ENCODE results near the gene FMN1.

The FMN1 gene

GRCh38 chr15:32928876-32929275, 265.6 kb downstream of the FMN1 start:
- no peak for DNase-seq (ENCODE audit: low spot score)

- no peak for DNase-seq (ENCODE audit: low spot score)
These were observed 267.4 kb downstream of the FMN1 start for GRCh38 chr15:32927124-32927523.

GRCh38 chr15:32923176-32923575, 271.3 kb downstream of the FMN1 start:
- DNase-seq (ENCODE audit: low spot score), result no peak

- no peak for DNase-seq (ENCODE audit: low spot score)
These were observed 272.0 kb downstream of the FMN1 start for GRCh38 chr15:32922541-32922940.

GRCh38 chr15:32919749-32920414, 274.6 kb downstream of the FMN1 start:
- peak; percentile 17 for DNase-seq (ENCODE audit: low spot score)

GRCh38 chr15:32918547-32918946, 276.0 kb downstream of the FMN1 start:
- no peak for DNase-seq (ENCODE audit: low spot score)

GRCh38 chr15:32910839-32911238, 283.7 kb downstream of the FMN1 start:
- DNase-seq (ENCODE audit: low spot score), result no peak

- no peak for DNase-seq (ENCODE audit: low spot score)
These were observed 285.1 kb downstream of the FMN1 start for GRCh38 chr15:32909431-32909830.

- DNase-seq (ENCODE audit: low spot score), result peak; percentile 43
These were observed 285.6 kb downstream of the FMN1 start for GRCh38 chr15:32908872-32909271.

- DNase-seq (ENCODE audit: low spot score), result peak; percentile 83
These were observed 286.2 kb downstream of the FMN1 start for GRCh38 chr15:32908135-32908801.

- no peak for DNase-seq (ENCODE audit: low spot score)
These were observed 289.0 kb downstream of the FMN1 start for GRCh38 chr15:32905481-32905880.

GRCh38 chr15:32904448-32904847, 290.1 kb downstream of the FMN1 start:
- DNase-seq (ENCODE audit: low spot score), result no peak

- no peak for DNase-seq (ENCODE audit: low spot score)
These were observed 290.8 kb downstream of the FMN1 start for GRCh38 chr15:32903591-32904290.

- DNase-seq (ENCODE audit: low spot score), result no peak
These were observed 292.5 kb downstream of the FMN1 start for GRCh38 chr15:32901995-32902394.

GRCh38 chr15:32901192-32901591, 293.3 kb downstream of the FMN1 start:
- DNase-seq (ENCODE audit: low spot score), result no peak

GRCh38 chr15:32899126-32899596, 295.4 kb downstream of the FMN1 start:
- DNase-seq (ENCODE audit: low spot score), result peak; percentile 5

- DNase-seq (ENCODE audit: low spot score), result no peak
These were observed 296.1 kb downstream of the FMN1 start for GRCh38 chr15:32898414-32898813.

- DNase-seq (ENCODE audit: low spot score), result no peak
These were observed 301.1 kb downstream of the FMN1 start for GRCh38 chr15:32893421-32893820.

GRCh38 chr15:32889214-32889613, 305.3 kb downstream of the FMN1 start:
- DNase-seq (ENCODE audit: low spot score), result no peak

- no peak for DNase-seq (ENCODE audit: low spot score)
These were observed 306.2 kb downstream of the FMN1 start for GRCh38 chr15:32888221-32888761.

- DNase-seq (ENCODE audit: low spot score), result no peak
These were observed 307.4 kb downstream of the FMN1 start for GRCh38 chr15:32887090-32887489.

- DNase-seq (ENCODE audit: low spot score), result no peak
These were observed 308.1 kb downstream of the FMN1 start for GRCh38 chr15:32886459-32886858.

GRCh38 chr15:32885713-32886112, 308.8 kb downstream of the FMN1 start:
- DNase-seq (ENCODE audit: low spot score), result no peak
